Stimulated activated CD8-positive, alpha-beta memory T cell treated with anti-CD3 and anti-CD28 coated beads, Interleukin-4, amount 100 ng/mL, for 1 hour (primary cell): ENCODE data around the gene CIDEB.
A peak's percentile ranks its signal among the peaks of the same experiment; 100 is the strongest.

ENCODE experiments used
- DNase-seq, 2 donors: peaks; one replicate each; pipeline ENCODE4 v3.0.0-alpha.2; 2020; ENCODE audit warnings: low read depth in 2 of 2, low spot score in 1 of 2

Gene CIDEB

DNA sequence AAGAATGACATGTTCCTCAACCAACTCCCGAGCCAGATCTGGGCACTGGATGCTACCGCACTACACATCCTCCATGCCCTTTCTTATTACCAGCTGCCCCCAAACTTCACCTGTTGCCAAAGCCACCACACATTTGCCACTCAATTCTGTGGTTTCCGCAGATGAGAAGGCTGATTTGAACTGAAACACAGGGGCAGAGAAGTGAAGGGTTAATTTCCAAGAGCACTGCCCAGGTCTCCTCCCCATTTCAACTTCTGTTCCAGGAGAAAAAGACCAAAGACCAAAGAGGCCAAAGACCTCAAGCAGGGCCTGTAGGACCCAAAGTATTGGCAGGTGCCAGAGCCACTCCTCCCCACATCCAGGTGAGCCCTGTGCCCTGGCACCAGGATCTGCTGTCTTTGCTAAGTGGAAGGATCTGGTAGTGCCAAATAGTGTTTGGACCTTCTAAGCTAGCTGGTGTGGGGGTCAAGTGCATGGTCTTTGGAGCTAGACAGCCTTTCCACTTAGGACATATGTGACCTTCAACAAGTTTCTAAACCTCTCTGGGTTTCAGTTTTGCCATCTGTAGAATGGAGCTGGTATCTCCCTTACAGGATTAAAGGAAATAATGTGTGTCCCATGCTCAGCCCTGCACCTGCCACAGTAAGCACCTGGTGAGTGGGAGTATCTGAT, 16.2 kb downstream of the CIDEB start:
- DNase-seq, result no peak

DNA sequence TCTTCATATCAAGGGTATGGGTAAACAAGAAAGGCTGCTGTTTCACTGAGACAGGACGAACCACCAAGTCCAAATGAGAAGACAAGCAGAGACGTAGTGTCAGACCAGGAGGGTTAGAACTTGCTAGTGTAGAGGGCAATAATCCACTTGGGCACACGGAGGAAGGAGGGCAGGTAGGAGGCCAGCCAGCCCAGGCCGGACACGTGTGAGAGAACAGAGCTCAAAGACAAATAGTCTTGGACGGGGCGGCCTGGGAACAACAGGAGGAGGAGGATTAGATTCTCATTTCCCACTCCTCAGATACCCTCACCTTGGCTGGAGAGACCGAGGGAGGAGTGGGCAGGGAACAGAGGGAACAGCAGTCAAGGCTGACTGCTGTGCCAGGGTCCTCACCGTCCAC, 17.0 kb downstream of the CIDEB start:
- DNase-seq, result no peak

DNA sequence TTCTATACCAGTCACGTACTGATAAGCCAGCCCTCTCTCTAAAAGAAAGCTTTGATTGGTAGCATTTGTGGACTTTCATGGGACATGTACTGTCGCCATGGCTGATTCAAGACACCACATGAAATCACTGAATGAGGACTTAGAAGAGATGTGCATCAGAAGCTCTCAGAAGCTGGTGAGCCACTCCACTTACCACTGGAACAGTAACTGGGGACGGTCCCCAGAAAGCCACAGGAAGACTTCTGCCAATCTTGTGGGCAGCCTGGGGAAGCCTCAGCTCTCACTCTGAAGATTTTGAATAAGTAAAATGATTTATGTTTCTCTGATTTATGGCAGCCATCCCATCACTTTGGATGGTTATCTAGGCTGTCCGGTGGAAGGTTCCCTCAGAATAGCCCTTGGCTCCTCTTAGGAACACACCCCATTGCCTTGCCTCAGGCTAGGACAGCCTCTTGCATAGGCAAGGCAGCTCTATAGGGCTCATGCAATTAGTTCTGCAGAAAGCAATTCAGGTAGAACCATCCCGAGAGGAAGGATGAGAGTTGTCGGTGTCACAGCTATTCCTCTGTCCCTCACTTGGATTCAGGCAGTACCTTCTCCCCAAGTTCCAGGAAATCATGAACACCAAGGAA, 18.0 kb downstream of the CIDEB start:
- no peak for DNase-seq

DNA sequence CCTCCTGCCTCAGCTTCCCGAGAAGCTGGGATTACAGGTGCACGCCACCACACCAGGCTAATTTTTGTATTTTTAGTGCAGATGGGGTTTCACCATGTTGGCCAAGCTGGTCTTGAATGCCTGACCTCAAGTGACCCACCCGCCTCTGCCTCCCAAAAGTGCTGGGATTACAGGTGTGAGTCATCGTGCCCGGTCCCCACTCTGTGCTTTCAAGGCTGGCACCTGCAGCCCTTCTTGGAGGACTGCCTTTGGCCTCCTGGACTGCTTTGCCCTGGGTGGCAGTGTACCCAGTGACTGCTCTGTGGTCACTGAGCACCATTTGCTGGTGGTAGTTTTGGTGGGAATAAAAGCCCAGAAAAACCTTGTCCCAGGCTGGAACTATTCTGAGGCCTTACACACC, 20.8 kb downstream of the CIDEB start:
- DNase-seq, result no peak

DNA sequence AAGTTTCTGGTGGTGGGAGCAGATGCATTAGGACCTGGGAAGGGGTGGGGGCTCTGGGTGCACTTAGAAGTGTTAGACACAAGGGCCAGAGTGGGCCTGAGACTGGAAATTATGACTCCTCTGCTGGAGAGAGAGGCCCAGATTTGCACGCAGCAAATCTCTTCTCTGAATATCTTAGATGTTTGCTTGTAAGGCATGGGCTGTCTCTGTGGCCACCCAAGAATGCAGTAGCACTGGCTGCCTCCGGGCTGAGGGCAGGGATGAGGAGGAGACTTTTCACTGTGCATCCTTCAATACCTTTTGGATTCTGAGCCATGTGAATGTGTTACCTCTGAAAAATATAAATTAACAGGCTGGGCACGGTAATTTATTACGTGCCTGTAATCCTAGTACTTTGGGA, 22.4 kb downstream of the CIDEB start:
- no peak for DNase-seq

DNA sequence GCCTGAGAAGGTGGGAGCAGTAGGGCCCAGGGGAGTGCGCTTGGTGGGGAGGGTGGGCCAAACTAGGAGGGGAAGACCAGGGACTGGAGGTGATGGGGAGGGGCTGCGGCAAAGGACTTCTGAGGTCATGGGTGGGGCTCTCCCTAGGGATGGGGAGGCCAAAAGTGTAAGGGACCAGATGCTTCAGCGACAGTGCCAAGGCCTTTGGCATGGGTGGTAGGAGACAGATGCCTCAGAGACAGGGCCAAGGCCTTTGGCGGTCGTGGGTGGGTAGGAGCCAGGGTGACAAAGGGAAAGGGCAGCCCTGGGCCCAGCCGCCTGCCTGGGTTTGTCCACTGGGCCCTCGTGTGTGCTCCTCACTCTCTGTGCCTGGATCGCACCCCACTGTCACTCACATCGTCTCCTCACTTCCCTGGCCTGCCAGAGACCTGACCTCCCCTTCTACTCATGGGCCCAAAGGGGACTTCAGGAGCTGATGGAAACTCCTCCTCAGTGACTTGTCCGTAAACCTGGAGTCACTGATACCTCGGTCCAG, 23.2 kb downstream of the CIDEB start:
- no peak for DNase-seq

DNA sequence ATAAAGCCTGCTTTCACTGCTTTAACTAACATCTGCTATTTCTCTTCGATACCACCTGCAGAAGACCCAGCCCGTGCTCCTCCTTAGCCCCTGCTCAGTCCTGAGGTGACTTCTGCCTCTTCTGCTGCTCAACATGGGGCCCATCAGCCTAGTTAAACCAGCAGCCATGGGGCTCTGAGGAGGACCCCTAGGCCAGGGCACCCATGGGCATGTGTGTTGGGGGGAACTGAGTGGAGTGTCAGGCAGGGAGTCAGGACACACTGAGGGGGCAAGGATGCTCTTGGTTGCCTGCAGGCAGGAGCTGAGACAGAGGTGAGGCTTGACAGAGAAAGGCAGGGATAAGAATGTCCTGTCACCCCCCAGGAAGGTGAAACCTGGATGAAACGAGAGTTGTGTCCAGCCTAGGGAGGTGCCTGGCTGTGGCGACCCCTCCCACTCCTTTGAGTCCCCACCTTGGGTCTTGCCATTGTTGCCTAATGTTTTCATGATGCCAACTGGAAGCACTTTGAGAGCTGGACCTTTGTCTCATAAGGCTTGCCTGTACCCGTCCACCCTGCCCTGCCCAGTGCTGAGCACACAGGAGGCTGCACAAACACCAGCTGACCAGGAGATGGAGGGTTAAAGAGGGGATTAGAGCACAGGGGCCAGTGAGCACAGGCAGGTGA, 23.8 kb downstream of the CIDEB start:
- no peak for DNase-seq

DNA sequence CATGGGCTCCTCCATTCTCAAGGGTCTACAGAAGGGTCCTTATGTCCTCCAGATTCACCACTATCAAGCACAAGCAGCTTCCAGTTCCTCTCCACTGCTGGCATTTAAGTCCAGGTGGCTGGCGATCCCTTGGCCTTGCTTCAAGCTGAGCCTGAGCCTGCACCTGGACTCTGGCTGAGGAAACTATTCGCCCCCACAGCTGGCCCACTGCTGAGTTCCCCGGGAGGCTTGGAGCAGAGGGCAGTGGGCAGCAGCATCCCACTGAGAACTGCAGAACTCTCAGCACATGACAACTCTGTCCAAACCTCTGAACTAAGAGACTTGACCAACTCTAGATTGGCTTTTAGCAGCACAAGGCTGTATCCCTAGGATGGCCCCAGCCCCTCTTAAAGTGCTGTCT, 25.0 kb downstream of the CIDEB start:
- no peak for DNase-seq

DNA sequence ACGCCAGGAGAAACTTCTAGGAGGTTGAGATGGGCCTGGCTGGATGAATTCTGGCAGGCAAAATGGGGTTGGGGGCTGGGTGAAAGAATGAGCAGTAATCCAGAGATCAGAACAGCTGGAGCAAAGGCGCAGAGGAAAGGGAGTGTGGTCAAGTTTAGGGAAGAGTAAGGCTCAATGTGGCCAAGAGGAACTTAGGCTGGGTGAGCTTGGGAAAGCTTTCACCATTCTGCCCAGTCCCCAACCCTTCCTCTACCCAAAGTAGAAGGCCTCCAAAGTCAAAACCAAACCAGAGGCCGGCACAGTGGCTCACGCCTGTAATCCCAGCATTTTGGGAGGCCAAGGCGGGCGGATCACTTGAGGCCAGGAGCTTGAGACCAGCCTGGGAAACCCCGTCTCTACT, 26.1 kb downstream of the CIDEB start:
- no peak for DNase-seq

DNA sequence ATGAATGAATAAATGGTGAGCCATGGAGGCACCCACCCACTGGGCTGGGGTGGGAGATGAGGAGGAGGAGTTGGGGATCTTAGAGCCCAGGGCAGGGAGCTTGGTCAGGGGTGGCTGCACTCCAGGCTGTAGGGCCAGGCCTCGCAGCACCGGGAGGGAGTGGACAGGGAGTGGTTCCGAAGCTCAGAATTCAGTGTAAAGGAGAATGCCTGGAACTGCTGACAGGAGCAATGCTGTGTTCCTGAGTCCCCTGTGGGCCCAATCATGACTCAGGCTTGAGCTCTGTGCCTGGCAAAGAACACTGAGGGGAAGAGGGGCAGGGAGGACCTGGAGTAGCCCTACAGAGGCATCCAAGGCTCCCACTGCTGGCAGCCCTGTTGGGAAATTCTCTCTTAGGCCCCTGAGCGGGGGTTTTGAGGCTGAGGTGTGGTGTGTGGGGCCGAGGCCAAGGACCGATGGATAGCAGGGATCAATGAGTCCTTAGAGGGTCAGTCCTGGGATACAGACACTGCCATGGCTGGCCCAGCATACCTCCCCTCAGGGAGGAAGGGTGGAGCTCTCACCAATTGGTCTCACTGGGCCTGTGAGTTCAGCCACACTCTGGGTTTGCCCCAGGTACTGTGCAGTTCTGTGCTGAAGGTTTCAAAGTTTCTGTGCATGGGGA, 26.8 kb downstream of the CIDEB start:
- no peak for DNase-seq

DNA sequence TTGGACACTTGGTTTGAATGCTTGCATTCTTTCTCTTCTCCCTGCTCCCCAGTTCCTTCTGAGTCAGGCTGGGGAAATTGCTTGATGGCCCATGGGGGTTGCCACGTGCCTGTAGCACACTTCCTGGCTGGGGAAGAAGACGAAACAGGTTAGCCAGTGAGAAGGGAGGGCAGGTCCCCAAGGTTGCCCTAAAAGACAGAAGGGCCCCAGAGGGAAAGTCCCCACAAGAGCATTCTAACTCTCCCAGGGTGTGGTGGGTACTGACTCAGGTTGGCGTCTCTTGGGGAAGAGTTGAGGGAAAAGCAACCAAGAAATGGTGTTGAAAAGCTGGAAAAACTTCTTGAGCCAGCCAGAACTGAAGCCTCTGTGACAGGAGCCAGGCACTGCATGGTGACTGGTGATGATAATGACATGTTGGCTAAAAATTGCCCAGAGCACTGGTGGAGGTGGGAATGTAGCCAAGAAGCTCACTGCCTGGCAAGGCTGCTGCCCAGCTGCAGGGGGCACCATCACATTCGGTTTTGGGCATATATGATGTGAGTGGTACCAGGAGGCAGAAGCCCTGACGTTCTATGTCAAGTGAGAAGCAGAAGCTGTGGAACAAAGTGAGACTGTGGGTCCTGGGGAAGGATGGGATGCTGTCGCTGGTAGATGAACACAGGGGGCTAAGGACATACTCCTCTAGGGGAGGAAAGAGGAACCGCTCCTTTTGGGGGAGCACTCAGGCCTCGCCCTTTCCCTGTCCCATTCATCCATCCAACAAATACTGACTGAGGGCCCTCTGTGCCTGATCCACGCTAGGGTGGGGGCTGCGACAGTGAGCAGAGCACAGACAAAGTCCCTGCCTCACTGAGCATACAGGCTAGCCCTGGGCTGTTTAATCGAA, 28.2 kb downstream of the CIDEB start:
- DNase-seq, result no peak

DNA sequence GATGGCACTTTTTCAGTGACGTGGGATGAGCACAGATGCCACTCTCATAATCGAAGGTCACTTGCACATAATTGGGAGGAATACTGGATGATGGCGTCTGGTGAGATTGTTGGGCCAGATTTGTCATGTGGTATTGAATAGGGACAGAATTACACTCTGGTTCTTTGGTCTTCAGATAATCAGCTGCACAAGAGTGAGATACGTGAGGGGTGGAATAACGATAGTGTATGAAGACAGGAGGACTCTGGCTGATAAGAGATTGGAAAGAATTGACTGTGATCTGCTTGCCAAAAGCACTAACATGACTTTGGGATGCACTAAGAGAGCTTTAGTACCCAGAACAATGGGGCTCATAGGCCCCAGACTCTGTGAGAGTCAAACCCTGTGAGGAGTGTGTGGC, 29.4 kb downstream of the CIDEB start:
- no peak for DNase-seq

DNA sequence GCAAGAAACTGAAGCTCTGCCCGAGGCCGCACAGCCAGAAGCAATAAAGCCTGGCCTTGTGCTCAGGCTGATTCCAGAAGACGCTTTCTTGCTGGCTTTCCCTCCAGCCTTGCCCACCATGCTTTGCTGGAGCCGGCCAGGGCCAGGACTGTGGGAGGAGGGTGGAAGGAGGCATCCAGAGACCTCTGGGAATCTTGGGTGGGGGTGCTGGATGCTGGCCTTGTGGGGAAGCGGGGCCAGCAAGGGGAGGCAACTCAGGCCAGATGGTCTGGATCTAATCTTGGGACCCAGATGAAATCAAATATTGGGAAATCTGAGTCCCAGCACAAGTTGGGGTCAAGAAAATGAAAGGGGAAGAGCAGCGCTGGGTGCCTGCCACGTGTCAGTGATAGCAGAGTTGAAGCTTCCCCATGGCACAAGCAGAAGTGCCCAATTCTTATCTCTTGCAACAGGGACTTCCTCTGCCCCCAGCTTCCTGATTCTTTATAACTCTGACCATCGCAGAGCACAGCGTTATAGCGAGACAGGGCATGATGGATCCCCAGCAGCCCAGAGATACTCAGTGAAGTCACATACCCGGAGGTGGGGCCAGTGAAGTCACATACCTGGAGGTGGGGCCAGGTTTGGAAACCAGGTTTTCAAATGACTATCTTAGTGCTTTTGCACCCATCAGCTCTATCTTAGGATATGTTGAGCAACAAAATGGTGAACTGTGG, 30.0 kb downstream of the CIDEB start:
- DNase-seq, result no peak

DNA sequence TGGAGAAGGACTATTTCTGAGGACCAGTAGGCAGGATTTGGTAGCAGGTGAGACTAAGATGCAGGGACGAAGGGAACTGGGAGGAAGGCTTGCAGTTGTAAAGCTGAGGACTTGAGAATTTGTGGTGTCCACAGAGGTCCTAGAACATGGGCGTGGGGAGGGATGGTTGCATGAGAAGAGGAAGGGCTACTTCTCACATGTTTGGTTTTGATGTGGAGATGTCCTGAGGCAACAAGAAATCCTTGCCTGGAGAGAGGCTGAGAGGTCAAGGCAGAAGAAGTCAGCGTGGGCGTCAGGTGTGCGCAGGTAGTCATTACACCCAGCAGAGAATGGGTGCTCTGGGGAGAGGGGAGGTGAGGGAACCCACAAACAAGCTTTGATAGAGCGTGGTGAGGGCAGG, 30.7 kb downstream of the CIDEB start:
- DNase-seq, result no peak

DNA sequence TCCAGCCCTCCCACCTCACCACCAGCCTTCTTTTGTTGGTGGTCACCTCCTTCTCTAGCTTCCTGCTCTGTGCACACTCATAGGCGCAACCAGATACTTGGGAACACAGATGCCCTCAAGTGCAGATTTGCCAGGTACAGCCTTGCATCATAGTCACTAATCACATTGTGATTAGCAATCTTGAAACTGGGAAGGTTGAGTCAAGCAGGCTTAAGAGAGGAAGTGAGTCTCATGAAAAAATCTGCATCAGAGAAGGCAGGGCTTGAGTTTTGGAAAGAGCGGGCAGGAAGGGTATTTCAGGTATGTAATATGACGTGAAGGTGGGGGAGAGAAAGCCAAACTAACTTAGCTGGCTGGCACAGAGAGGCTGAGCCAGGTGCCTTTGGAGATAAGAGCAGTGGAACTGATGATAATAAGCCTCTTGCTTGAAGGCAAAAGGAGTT, 33.7 kb downstream of the CIDEB start:
- DNase-seq, result no peak

DNA sequence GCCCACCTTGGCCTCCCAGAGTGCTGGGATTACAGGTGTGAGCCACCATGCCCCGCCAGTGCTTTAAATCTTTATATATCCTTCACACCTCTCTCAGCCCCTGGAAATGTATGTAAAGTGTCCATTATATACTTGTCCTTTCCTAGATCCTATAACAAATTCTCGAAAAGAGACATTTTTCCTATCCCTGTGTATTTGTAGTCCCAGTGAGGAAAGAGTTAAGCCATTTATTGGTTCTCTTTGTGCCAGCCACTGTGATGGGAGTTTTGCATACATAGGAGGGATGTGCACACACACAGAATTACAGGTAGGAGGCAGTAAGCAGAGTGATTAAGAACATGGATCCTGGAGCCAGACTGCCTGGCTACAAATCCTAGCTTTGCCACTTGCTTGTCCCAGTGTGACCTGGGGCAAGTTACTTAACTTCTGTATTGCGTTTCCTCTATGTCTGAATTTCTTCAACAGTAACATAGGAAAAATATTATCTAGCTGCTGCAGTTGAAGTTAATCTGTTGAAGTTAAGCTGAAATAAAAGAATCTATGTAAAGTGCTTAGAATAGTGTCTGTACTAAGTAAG, 34.3 kb downstream of the CIDEB start:
- DNase-seq, result no peak

DNA sequence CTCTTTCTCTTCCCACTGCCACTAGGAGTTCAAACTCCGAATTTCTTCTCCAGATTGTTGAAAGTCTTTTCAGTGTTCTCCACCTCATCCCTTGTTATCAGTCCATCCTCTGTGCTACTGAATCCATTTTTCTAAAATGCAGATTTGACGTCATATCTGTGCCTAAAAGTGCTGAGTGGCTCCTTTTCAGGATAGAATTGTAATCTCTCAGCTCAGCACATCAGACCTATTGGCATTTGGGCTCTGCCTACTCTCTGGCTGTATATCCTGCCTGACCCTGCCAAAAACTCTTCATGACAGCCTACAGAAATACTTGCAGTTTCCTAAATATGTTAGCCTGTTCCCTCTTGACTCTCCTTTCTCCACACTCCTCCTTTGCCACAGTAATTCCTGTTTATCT, 35.3 kb downstream of the CIDEB start:
- no peak for DNase-seq

DNA sequence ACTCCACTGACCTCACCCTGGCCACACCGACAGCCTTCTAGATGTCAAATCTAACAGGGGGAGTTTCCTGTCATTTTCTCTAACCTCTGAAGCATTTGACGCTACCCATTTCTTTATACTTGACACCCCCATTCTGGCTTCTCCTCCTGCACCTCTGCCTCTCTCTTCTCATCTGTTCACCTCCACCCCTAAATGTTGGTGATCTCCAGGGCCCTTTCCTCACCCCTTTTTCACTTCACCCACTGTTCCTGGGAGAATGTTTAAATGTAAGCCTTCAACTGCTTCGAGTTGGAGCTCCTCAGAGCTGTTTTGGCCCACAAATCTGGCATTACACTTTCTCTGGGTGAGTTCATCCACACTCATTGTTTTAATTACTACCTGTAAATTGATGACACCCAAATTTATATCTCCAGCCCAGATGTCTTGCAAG, 35.9 kb downstream of the CIDEB start:
- DNase-seq, result no peak

DNA sequence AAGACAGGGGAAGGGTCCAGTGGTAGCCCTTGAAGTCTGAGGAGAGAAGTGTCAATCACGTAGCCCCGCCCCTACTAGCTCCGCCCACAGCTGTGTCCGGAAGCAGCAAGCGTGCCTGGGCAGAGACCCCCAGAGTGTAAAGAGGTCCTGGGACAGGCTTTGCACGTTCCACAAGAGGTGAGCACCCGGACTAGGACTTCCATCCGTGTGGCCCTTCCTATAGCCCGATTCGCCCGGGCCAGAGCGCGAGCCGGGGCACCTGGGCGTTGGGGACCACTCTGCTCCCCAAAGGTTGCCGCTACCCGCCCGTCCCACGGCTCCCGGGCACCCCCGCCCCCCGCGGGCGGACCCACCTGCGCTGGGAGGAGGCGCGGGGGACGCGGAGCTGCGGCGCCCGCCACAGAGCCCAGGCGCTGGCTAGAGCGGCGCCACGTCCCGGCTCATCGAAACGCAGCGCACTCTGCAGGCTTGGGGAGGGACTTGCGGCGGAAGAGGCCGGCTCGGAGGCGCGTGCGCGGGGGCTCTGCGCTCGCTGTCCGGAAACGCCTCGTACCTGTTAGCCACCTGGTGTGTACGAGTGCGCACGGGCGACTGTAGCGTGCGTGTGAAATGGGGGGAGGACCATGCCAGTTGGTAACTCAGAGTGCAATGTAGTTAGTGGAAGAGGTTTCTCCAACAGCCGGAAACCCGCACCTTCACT, 36.5 kb downstream of the CIDEB start, which contains the start of gene RABGGTA:
Gene RABGGTA (minus strand): TSS at position 464 of the 700 bp plus-strand sequence. CDS start 482 bp downstream, outside the sequence.
- peak; percentile 67 to 79 for DNase-seq
